Endothelial cell (in vitro differentiated cells): ENCODE results near the gene CACHD1. TPM values are rescaled to one million over a fixed set of nuclear protein-coding genes. Genes with fewer than 3 reads are reported as not detected.

Experiments
- DNase-seq: peaks from one replicate; pipeline ENCODE4 v3.0.0; 2021; ENCODE audit warnings: low spot score
- H3K27ac Mint-ChIP-seq: one replicate; pipeline ENCODE4 v1.8.0; 2021; ENCODE audit warnings: mixed read lengths, inconsistent platforms; ENCODE audit not compliant: unreplicated experiment
- H3K27me3 Mint-ChIP-seq: one replicate; pipeline ENCODE4 v1.8.0; 2021; ENCODE audit warnings: mild to moderate bottlenecking, moderate library complexity, mixed read lengths, inconsistent platforms; ENCODE audit not compliant: unreplicated experiment
- H3K36me3 Mint-ChIP-seq: one replicate; pipeline ENCODE4 v1.8.0; 2021; ENCODE audit warnings: mild to moderate bottlenecking, low read depth, mixed read lengths, inconsistent platforms; ENCODE audit not compliant: unreplicated experiment
- H3K4me1 Mint-ChIP-seq: one replicate; pipeline ENCODE4 v1.8.0; 2021; ENCODE audit warnings: mild to moderate bottlenecking, mixed read lengths, inconsistent platforms; ENCODE audit not compliant: unreplicated experiment
- H3K4me3 Mint-ChIP-seq: one replicate; pipeline ENCODE4 v1.8.0; 2021; ENCODE audit warnings: mild to moderate bottlenecking, mixed read lengths, inconsistent platforms; ENCODE audit not compliant: unreplicated experiment
- H3K9me3 Mint-ChIP-seq: one replicate; pipeline ENCODE4 v1.8.0; 2021; ENCODE audit warnings: mixed read lengths, inconsistent platforms; ENCODE audit not compliant: unreplicated experiment
- CTCF ChIP-seq: fragments of 200-600 bp; sonication (generic); IDR thresholded peaks from one replicate; pipeline ENCODE4 v1.5.0; 2021; ENCODE audit warnings: antibody characterized with exemption; ENCODE audit not compliant: unreplicated experiment
- total RNA-seq: library from RNA; stranded (reverse); fragmentation: NEBNext Ultra II Directional; extraction: Animal tissue kit (Norgen Biotek cat#: 25700); gene quantifications from one replicate; pipeline ENCODE4 v1.2.1, GENCODE V29; 2021; ENCODE audit not compliant: unreplicated experiment

The CACHD1 gene
- total RNA-seq, 1 donor from 2014 or later: 48.6 TPM

DNA sequence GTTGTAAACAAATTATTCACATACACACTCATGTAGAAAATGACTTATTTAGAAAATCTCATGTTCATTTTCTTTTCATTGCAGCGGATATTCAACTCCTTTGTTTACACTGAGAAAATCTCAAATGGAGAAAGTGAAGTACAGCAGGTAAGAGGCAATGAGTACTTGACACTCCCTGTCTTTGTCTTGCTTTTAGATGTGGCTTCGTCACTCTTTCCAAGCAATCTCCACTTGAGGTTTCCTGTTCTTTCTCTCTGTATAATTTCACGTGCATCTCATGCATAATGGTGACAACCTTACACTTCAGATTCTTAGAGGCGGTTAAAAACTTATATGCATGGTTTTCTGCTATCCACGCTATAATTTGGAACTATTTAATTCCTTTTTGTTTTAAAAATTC lies 80.6 kb downstream of the CACHD1 start:
- Mint-ChIP-seq H3K9me3 (no peaks in the 10 kb centered on the region), H3K36me3 (peaks cover under 1% of the 10 kb centered on the region), H3K4me1 (peaks cover 12% of the 10 kb centered on the region), H3K4me3 (no peak overlapping the region), H3K27me3 (no peaks in the 10 kb centered on the region), H3K27ac (no peak overlapping the region)
- TF ChIP-seq CTCF: no peak
- no peak for DNase-seq

- H3K4me3 Mint-ChIP-seq: no peak overlapping the region
- no peak for TF ChIP-seq CTCF
- no peak for DNase-seq
- H3K27ac Mint-ChIP-seq: no peak overlapping the region
- no peaks in the 10 kb centered on the region for H3K9me3 Mint-ChIP-seq
- H3K36me3 Mint-ChIP-seq: peaks cover 4% of the 10 kb centered on the region
- no peaks in the 10 kb centered on the region for H3K27me3 Mint-ChIP-seq
- H3K4me1 Mint-ChIP-seq: peaks cover 16% of the 10 kb centered on the region
Measured at GRCh38 chr1:64550946-64551605, 81.1 kb downstream of the CACHD1 start.

- H3K4me1 Mint-ChIP-seq: peaks cover 12% of the 10 kb centered on the region
- no peaks in the 10 kb centered on the region for H3K9me3 Mint-ChIP-seq
- no peak overlapping the region for H3K27ac Mint-ChIP-seq
- H3K27me3 Mint-ChIP-seq: no peaks in the 10 kb centered on the region
- no peak for TF ChIP-seq CTCF
- H3K4me3 Mint-ChIP-seq: no peak overlapping the region
- H3K36me3 Mint-ChIP-seq: peaks cover 7% of the 10 kb centered on the region
- no peak for DNase-seq
Measured at GRCh38 chr1:64553285-64553684, 83.4 kb downstream of the CACHD1 start.

DNA sequence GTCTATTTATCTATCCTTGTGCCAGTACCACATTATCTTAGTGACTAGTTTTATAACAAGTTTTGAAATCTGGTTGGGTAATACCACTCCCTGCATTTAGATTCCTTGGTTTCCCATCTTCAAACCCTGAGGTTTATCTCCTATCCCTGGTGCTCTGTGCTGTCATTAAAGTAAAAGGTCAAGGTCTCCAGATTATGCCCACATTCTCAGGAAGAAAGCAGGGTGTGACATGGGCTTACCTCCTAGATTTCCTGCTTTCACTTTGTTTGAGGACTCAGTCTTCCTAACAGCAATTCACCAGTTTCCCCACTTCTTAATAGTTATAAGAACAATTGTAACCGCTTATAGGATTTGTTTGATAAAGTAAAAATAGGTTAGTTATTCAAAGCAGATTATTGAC lies 86.0 kb downstream of the CACHD1 start:
- H3K4me1 Mint-ChIP-seq: peaks cover 4% of the 10 kb centered on the region
- no peak overlapping the region for H3K27ac Mint-ChIP-seq
- no peak overlapping the region for H3K4me3 Mint-ChIP-seq
- H3K27me3 Mint-ChIP-seq: no peaks in the 10 kb centered on the region
- TF ChIP-seq CTCF: no peak
- no peaks in the 10 kb centered on the region for H3K9me3 Mint-ChIP-seq
- peaks cover 14% of the 10 kb centered on the region for H3K36me3 Mint-ChIP-seq
- no peak for DNase-seq

DNA sequence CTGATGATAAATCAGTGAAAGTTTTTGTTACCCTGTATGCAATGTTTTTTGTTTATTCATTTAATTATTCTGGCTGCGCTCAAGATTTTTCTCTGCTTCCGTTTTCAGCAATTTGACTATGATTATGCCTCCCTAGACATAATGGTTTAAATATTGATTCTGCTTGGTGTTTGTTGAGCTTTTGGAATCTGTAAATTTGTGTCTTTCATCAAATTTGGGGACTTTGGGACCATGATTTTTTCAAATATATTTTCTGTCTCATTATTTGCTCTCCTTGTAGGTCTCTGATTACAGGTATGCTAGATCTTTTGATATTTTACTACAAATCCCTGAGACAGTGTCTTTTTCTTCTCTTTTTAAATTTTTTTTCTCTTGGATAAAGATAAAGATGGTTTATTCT lies 92.1 kb downstream of the CACHD1 start:
- no peak for DNase-seq
- no peak for TF ChIP-seq CTCF
- H3K27me3 Mint-ChIP-seq: peaks cover 1% of the 10 kb centered on the region
- no peak overlapping the region for H3K4me3 Mint-ChIP-seq
- peaks cover 10% of the 10 kb centered on the region for H3K36me3 Mint-ChIP-seq
- no peak overlapping the region for H3K27ac Mint-ChIP-seq
- no peaks in the 10 kb centered on the region for H3K9me3 Mint-ChIP-seq
- peaks cover 17% of the 10 kb centered on the region for H3K4me1 Mint-ChIP-seq
